SK-N-SH (cell line): Measurements from ENCODE around the gene SLC66A1. TPM values are rescaled to one million over a fixed set of nuclear protein-coding genes. Genes with fewer than 3 reads are reported as not detected.

Source experiments
- CTCF ChIA-PET: fragments of 300-600, 350-600 bp; formaldehyde crosslinking; extraction: SDS; loops from one replicate; lab custom pipeline; 2021; lab: Yijun Ruan, JAX
- POLR2A ChIA-PET: fragments of 350-600 bp; sonication (Branson Sonifier 250); formaldehyde crosslinking; extraction: SDS; loops from one replicate; lab custom pipeline; 2020; ENCODE audit warnings: antibody characterized with exemption, inconsistent platforms; lab: Yijun Ruan, JAX
- DNase-seq: peaks from one replicate; pipeline ENCODE4 v3.0.0; 2012
- H2AFZ ChIP-seq: fragments of 200-600 bp; sonication (generic); 2 replicates; pipeline ENCODE4 v1.8.1; 2016; ENCODE audit warnings: antibody characterized with exemption, mild to moderate bottlenecking, low read depth
- H3F3A ChIP-seq: fragments of 200-600 bp; sonication (generic); replicated peaks from 2 replicates; pipeline ENCODE3; 2016; ENCODE audit warnings: antibody characterized with exemption, mild to moderate bottlenecking; ENCODE audit not compliant: insufficient read depth
- H3K27ac ChIP-seq, 2 experiments: fragments of 200-500 bp in 1 of 2; fragments of 200-600 bp in 1 of 2; sonication (Bioruptor generic) in 1 of 2; sonication (generic), shearing (Covaris generic) in 1 of 2; 2 replicates each; pipeline versions ENCODE4 v1.5.1 to v1.6.1; 2014 to 2016; ENCODE audit warnings: low read depth in 2 of 2, inconsistent platforms in 1 of 2, low read length in 1 of 2, mild to moderate bottlenecking in 1 of 2, mixed read lengths in 1 of 2
- H3K27me3 ChIP-seq: fragments of 200-600 bp; sonication (generic), shearing (Covaris generic); 2 replicates; pipeline ENCODE4 v1.6.1; 2016; ENCODE audit warnings: mixed run types; ENCODE audit not compliant: insufficient read depth
- H3K36me3 ChIP-seq, 2 experiments: fragments of 200-500 bp in 1 of 2; fragments of 200-600 bp in 1 of 2; sonication (Bioruptor generic) in 1 of 2; sonication (generic) in 1 of 2; replicated peaks in 1 of 2; 2 replicates each; pipeline versions ENCODE3 to v1.5.1; 2014 to 2016; ENCODE audit warnings: low read length in 1 of 2, mild to moderate bottlenecking in 1 of 2; ENCODE audit not compliant: insufficient read depth in 2 of 2, control insufficient read depth in 1 of 2
- H3K4me1 ChIP-seq, 2 experiments: fragments of 200-500 bp in 1 of 2; fragments of 200-600 bp in 1 of 2; sonication (Bioruptor generic) in 1 of 2; sonication (generic), shearing (Covaris generic) in 1 of 2; 2 replicates each; pipeline versions ENCODE4 v1.5.1 to v1.6.1; 2014 to 2016; ENCODE audit warnings: low read depth in 1 of 2, low read length in 1 of 2, mixed run types in 1 of 2; ENCODE audit not compliant: insufficient read depth in 2 of 2, control insufficient read depth in 1 of 2
- H3K4me2 ChIP-seq: fragments of 200-600 bp; sonication (generic), shearing (Covaris generic); 2 replicates; pipeline ENCODE4 v1.6.1; 2017; ENCODE audit warnings: mixed run types
- H3K4me3 ChIP-seq, 2 experiments: fragments of 200-500 bp in 1 of 2; fragments of 200-600 bp in 1 of 2; sonication (Bioruptor generic) in 1 of 2; sonication (generic), shearing (Covaris generic) in 1 of 2; 2 replicates each; pipeline versions ENCODE4 v1.5.1 to v1.8.1; 2014 to 2016; ENCODE audit warnings: low read depth in 2 of 2, inconsistent platforms in 1 of 2, low read length in 1 of 2, mild to moderate bottlenecking in 1 of 2, mixed read lengths in 1 of 2, moderate library complexity in 1 of 2
- H3K79me2 ChIP-seq: fragments of 200-600 bp; sonication (generic); 2 replicates; pipeline ENCODE4 v1.8.1; 2017; ENCODE audit warnings: mild to moderate bottlenecking; ENCODE audit not compliant: insufficient read depth
- H3K9ac ChIP-seq: fragments of 200-600 bp; sonication (generic); 2 replicates; pipeline ENCODE4 v1.6.1; 2017; ENCODE audit warnings: mixed run types
- H3K9me2 ChIP-seq: fragments of 200-600 bp; sonication (generic); 2 replicates; pipeline ENCODE4 v1.6.1; 2017; ENCODE audit warnings: mixed run types
- H3K9me3 ChIP-seq: fragments of 200-600 bp; sonication (generic); 2 replicates; pipeline ENCODE4 v1.6.1; 2017; ENCODE audit warnings: mixed run types, mild to moderate bottlenecking, moderate library complexity
- H4K20me1 ChIP-seq: fragments of 200-600 bp; sonication (generic); 2 replicates; pipeline ENCODE4 v1.6.1; 2017; ENCODE audit warnings: mild to moderate bottlenecking, mixed run types; ENCODE audit not compliant: insufficient read depth
- ELF1 ChIP-seq: IDR thresholded peaks from 2 replicates; pipeline ENCODE4 v1.4.0; 2012
- EP300 ChIP-seq, 2 experiments: IDR thresholded peaks; 2 replicates each; pipeline versions ENCODE4 v1.4.0 to v1.6.1; 2012; ENCODE audit warnings: borderline replicate concordance in 1 of 2, low read depth in 1 of 2, low read length in 1 of 2
- EZH2phosphoT487 ChIP-seq: fragments of 200-600 bp; sonication (generic); IDR thresholded peaks from 2 replicates; pipeline ENCODE4 v1.6.1; 2017; ENCODE audit warnings: low read depth, mixed run types, mild to moderate bottlenecking, antibody characterized with exemption, moderate library complexity, borderline replicate concordance
- FOSL2 ChIP-seq: IDR thresholded peaks from 2 replicates; pipeline ENCODE4 v1.4.0; 2012; ENCODE audit warnings: low read depth, mild to moderate bottlenecking, moderate library complexity, borderline replicate concordance
- MEF2A ChIP-seq: IDR thresholded peaks from 2 replicates; pipeline ENCODE4 v1.4.0; 2012; ENCODE audit warnings: low read depth, borderline replicate concordance
- MXI1 ChIP-seq: IDR thresholded peaks from 2 replicates; pipeline ENCODE4 v1.6.1; 2012; ENCODE audit warnings: mild to moderate bottlenecking, low read depth, low read length, improper control_type of control experiment
- NRF1 ChIP-seq: IDR thresholded peaks from 2 replicates; pipeline ENCODE4 v1.6.1; 2012; ENCODE audit warnings: low read depth, mild to moderate bottlenecking, low read length
- PBX3 ChIP-seq: IDR thresholded peaks from 2 replicates; pipeline ENCODE4; 2012
- RAD21 ChIP-seq: IDR thresholded peaks from 2 replicates; pipeline ENCODE4 v1.6.1; 2012; ENCODE audit warnings: mild to moderate bottlenecking, low read length
- RFX5 ChIP-seq: IDR thresholded peaks from 2 replicates; pipeline ENCODE4 v1.6.1; 2012; ENCODE audit warnings: mild to moderate bottlenecking, improper control_type of control experiment, low read length
- RXRA ChIP-seq: IDR thresholded peaks from 2 replicates; pipeline ENCODE4 v1.4.0; 2012; ENCODE audit warnings: low read depth, mild to moderate bottlenecking, borderline replicate concordance
- SIN3A ChIP-seq: IDR thresholded peaks from 2 replicates; pipeline ENCODE4 v1.6.1; 2012; ENCODE audit warnings: low read depth, mild to moderate bottlenecking, low read length, moderate library complexity, borderline replicate concordance
- TCF12 ChIP-seq: IDR thresholded peaks from 2 replicates; pipeline ENCODE4 v1.4.0; 2012
- TEAD4 ChIP-seq: IDR thresholded peaks from 2 replicates; pipeline ENCODE4 v1.4.0; 2012; ENCODE audit warnings: mild to moderate bottlenecking, borderline replicate concordance; ENCODE audit not compliant: insufficient read depth
- USF2 ChIP-seq: fragments of 150-350 bp; IDR thresholded peaks from 2 replicates; pipeline ENCODE4 v1.6.1; 2017; ENCODE audit warnings: antibody characterized with exemption, low read length, low read depth, borderline replicate concordance
- ZBTB33 ChIP-seq: IDR thresholded peaks from 2 replicates; pipeline ENCODE4 v1.4.0; 2012; ENCODE audit warnings: low read depth, borderline replicate concordance
- WGBS: methylation state at CpG from one replicate; pipeline ENCODE4 v1.1.6; 2017; ENCODE audit warnings: low lambda C conversion rate; 5-methylcytosine and 5-hydroxymethylcytosine counted together
- polyA plus RNA-seq, 3 experiments: library from polyadenylated mRNA; depleted of rRNA; stranded (reverse); fragments of >200 nt; gene quantifications; 2 replicates each; pipeline ENCODE4 v1.2.3, GENCODE V29; 2012

SLC66A1 gene
- polyA plus RNA-seq, 1 of the 3 experiments (the other 2 are of a cell fraction) = 16.9 TPM

- 95% methylated on average over 17 of the region's 18 CpGs for WGBS
- Histone ChIP-seq H3K9ac (no peak overlapping the region), H3K9me3 (no peaks in the 10 kb centered on the region), H3K36me3 (peaks cover 0 to 11% of the 10 kb centered on the region in 2 experiments), H3K4me3 (no peak overlapping the region), H3K79me2 (peaks cover 47% of the 10 kb centered on the region), H3K4me2 (no peak overlapping the region), H3K27ac (peak overlapping the region in 1 of 2 experiments; percentile 98; a peak in 2 of 4 replicates), H3K9me2 (no peaks in the 10 kb centered on the region), H3K4me1 (peaks cover 0 to 55% of the 10 kb centered on the region in 2 experiments; a peak in 2 of 4 replicates), H4K20me1 (peaks cover 68% of the 10 kb centered on the region), H2AFZ (no peak overlapping the region), H3K27me3 (no peaks in the 10 kb centered on the region), H3F3A (no peaks in the 10 kb centered on the region)
- ChIA-PET POLR2A (interaction anchor here (0.6 kb wide), 1 partner anchor 349 kb away, joined by 3 read pairs; no protein-coding TSS in a partner anchor), CTCF (interaction anchor here (1.0 to 11.6 kb wide), 4 partner anchors 24 to 295 kb away, joined by 3 to 93 read pairs (median 4); no protein-coding TSS in a partner anchor)
- no peak for DNase-seq
- TF ChIP-seq EZH2phosphoT487 = no peak
- no peak for TF ChIP-seq RAD21
- no peak for TF ChIP-seq NRF1
- no peak for TF ChIP-seq ELF1
- TF ChIP-seq USF2 = no peak
- TF ChIP-seq ZBTB33 = no peak
- TF ChIP-seq RXRA = no peak
- no peak for TF ChIP-seq RFX5
- TF ChIP-seq PBX3 = no peak
- no peak for TF ChIP-seq SIN3A
- no peak for TF ChIP-seq TEAD4
- no peak for TF ChIP-seq EP300 (IDR thresholded peaks at IDR 0.05; ENCODE audit: borderline replicate concordance in 1 of 2, low read depth in 1 of 2, low read length in 1 of 2)
- TF ChIP-seq TCF12 = no peak
- no peak for TF ChIP-seq MXI1
- TF ChIP-seq FOSL2 = no peak
- no peak for TF ChIP-seq MEF2A
Measured at GRCh38 chr1:19366599-19367536, 54.7 kb downstream of the SLC66A1 start.
